Measurements from ENCODE around the gene MARK4. TPM values are rescaled to one million over a fixed set of nuclear protein-coding genes. Genes with fewer than 3 reads are reported as not detected.

MARK4 gene
- total RNA-seq, 2 donors from 2014 or later, result 18.2 to 24.1 TPM

DNA sequence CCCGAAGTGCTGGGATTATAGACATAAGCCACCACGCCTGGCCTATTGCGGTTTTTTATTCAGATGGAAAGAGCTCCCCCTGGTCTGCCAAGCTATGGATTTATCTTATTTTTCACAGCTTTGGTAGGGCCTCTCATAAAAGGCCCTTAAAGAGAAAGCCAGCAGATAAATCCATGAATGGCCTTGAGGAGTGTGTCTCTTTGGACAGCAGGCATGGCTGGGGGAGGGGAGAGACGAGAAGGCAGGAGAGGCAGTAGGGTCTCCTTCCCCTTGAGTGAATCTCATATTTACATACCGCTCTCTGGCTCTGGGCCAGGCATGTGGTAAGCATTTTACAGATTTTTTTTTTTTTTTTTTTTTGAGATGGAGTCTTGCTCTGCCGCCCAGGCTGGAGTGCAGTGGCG lies 25.2 kb downstream of the MARK4 start:
- no peak for DNase-seq (ENCODE audit: low spot score)

DNA sequence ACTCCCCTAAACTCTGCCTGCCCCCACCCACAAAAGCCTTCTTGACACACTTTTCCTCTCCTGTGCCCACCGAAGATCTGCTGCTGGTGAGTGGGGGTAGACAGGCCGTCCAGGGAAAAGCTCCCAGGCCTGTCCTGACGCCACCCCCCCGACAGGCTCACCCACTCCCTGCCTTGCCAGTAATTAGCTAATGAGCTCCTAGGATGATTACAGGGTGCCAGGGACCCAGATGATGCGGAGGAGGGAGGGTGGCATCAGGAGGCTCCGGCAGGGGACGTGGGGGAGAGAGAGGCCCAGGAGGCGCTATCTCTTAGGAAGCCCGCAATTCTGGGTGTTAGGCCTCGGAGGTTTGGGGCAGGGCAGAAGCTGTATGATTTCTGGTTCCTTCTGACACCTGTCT lies 27.0 kb downstream of the MARK4 start:
- Histone ChIP-seq H3K27me3 (no peaks in the 10 kb centered on the region), H3K4me1 (no peaks in the 10 kb centered on the region), H3K9me3 (no peaks in the 10 kb centered on the region), H3K27ac (no peak overlapping the region), H3K4me3 (no peak overlapping the region), H3K36me3 (peaks cover 47% of the 10 kb centered on the region)
- TF ChIP-seq, protein P1, sequence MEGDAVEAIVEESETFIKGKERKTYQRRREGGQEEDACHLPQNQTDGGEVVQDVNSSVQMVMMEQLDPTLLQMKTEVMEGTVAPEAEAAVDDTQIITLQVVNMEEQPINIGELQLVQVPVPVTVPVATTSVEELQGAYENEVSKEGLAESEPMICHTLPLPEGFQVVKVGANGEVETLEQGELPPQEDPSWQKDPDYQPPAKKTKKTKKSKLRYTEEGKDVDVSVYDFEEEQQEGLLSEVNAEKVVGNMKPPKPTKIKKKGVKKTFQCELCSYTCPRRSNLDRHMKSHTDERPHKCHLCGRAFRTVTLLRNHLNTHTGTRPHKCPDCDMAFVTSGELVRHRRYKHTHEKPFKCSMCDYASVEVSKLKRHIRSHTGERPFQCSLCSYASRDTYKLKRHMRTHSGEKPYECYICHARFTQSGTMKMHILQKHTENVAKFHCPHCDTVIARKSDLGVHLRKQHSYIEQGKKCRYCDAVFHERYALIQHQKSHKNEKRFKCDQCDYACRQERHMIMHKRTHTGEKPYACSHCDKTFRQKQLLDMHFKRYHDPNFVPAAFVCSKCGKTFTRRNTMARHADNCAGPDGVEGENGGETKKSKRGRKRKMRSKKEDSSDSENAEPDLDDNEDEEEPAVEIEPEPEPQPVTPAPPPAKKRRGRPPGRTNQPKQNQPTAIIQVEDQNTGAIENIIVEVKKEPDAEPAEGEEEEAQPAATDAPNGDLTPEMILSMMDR (IDR thresholded peaks at IDR 0.05), result no peak
- DNase-seq (ENCODE audit: low spot score), result no peak

More for the DNA sequence above, 25.2 kb downstream of the MARK4 start:
- Histone ChIP-seq H3K4me1 (no peaks in the 10 kb centered on the region), H3K27ac (no peak overlapping the region), H3K27me3 (no peaks in the 10 kb centered on the region), H3K9me3 (no peaks in the 10 kb centered on the region), H3K4me3 (no peak overlapping the region), H3K36me3 (peaks cover 49% of the 10 kb centered on the region)
- TF ChIP-seq, protein P1 (IDR thresholded peaks at IDR 0.05), result no peak

DNA sequence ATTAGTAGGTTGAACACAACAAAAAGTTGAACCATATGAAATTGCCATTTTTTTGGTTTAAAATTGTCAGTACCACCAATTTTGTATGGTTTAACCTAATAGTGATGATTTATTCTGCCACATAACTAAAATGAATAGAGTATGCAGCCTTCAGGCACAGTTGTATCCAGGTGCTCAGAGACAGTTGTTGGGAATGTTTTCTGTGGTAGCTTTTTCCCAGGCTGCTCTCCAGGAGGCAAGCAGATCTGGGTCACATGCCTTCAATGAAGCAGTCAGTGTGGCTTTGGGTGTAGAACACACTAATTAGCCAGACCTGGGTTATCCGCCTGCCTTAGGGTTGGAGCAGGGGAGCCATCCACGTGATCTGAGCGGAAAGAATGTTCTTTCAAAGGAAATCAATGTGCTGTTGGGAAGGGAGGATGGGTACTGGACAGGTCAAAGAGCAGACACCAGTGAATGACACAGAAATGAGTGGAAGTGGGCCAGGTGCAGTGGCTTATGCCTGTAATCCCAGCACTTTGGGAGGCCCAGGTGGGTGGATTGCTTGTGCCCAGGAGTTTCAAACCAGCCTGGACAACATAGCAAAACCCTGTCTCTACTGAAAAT lies 28.6 kb downstream of the MARK4 start:
- H3K27me3 ChIP-seq, result no peaks in the 10 kb centered on the region
- H3K4me3 ChIP-seq, result no peak overlapping the region
- no peaks in the 10 kb centered on the region for H3K4me1 ChIP-seq
- H3K36me3 ChIP-seq, result peaks cover 55% of the 10 kb centered on the region
- no peaks in the 10 kb centered on the region for H3K9me3 ChIP-seq
- no peak overlapping the region for H3K27ac ChIP-seq
- TF ChIP-seq, protein P1 (IDR thresholded peaks at IDR 0.05), result no peak
- no peak for DNase-seq (ENCODE audit: low spot score)

DNA sequence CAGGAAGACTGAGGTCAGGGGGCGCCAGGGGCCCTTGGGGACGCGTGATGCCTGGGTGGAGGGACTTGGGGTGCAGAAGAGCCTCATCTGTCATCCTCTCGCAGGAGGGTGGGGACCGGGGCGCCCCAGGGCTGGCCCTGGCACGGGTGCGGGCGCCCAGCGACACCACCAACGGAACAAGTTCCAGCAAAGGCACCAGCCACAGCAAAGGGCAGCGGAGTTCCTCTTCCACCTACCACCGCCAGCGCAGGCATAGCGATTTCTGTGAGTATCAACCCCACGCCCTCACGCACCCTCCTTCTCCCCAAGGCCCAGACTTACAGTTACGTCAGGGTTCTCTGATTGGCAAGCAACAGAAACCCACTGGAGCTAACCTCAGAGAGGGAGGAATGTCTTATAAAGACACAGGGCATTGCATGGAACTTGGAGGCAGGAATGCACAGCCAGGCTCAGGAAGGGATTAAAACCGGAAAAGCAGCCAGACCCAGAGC lies 29.4 kb downstream of the MARK4 start:
- no peak for DNase-seq (ENCODE audit: low spot score)
- Histone ChIP-seq H3K36me3 (peaks cover 52% of the 10 kb centered on the region), H3K27me3 (no peaks in the 10 kb centered on the region), H3K4me3 (no peak overlapping the region), H3K27ac (no peak overlapping the region), H3K4me1 (no peaks in the 10 kb centered on the region), H3K9me3 (no peaks in the 10 kb centered on the region)
- TF ChIP-seq, protein P1 (IDR thresholded peaks at IDR 0.05), result no peak

DNA sequence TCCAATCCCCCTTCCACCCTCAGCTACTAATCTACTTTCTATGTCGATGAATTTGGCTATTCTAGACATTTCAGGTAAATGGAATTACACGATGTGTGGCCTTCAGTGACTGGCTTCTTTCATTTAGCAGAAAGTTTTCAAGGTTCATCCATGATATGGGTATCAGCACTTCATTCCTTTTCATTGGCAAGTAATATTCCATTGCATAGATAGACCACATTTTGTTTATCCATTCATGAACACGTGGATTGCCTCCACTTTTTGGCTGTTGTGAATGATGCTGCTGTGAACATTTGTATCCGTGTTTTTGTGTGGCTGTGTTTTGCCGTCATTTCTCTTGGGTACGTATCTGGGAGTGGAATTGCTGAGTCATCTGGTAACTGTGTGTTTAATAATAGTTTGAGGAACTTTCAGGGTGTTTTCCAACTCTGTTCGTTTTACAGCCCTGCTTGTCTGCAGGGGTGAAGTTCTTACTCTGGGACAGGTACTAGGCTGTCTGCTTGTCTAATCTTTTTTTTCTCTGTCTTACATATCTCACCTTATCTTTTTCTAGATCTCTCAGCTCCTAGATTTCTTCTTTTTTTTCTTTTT lies 32.5 kb downstream of the MARK4 start:
- H3K36me3 ChIP-seq, result peaks cover 51% of the 10 kb centered on the region
- TF ChIP-seq, protein P1 (IDR thresholded peaks at IDR 0.05), result no peak

More for the DNA sequence above, 32.5 kb downstream of the MARK4 start:
- H3K27me3 ChIP-seq, result no peaks in the 10 kb centered on the region
- no peak for DNase-seq (ENCODE audit: low spot score)
- H3K9me3 ChIP-seq, result no peaks in the 10 kb centered on the region
- H3K27ac ChIP-seq, result no peak overlapping the region
- no peaks in the 10 kb centered on the region for H3K4me1 ChIP-seq
- no peak overlapping the region for H3K4me3 ChIP-seq

Data from right atrium auricular region (tissue), 2 donors.